Measurements from ENCODE around the gene MDGA2.
"Not testable (repeated sequence)": the region's sequence is repeated elsewhere in the genome, so short reads cannot be mapped to it uniquely, and the experiment has no call there.

MDGA2 gene

GRCh38 chr14:47327336-47327735 lies 348.1 kb downstream of the MDGA2 start:
- TF ChIP-seq ZFX (IDR thresholded peaks at IDR 0.05; ENCODE audit: borderline replicate concordance): no peak
- TF ChIP-seq, protein P1, sequence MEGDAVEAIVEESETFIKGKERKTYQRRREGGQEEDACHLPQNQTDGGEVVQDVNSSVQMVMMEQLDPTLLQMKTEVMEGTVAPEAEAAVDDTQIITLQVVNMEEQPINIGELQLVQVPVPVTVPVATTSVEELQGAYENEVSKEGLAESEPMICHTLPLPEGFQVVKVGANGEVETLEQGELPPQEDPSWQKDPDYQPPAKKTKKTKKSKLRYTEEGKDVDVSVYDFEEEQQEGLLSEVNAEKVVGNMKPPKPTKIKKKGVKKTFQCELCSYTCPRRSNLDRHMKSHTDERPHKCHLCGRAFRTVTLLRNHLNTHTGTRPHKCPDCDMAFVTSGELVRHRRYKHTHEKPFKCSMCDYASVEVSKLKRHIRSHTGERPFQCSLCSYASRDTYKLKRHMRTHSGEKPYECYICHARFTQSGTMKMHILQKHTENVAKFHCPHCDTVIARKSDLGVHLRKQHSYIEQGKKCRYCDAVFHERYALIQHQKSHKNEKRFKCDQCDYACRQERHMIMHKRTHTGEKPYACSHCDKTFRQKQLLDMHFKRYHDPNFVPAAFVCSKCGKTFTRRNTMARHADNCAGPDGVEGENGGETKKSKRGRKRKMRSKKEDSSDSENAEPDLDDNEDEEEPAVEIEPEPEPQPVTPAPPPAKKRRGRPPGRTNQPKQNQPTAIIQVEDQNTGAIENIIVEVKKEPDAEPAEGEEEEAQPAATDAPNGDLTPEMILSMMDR (IDR thresholded peaks at IDR 0.05): no peak
- no peak overlapping the region for H3K27ac ChIP-seq

GRCh38 chr14:47322751-47323150 lies 352.7 kb downstream of the MDGA2 start:
- TF ChIP-seq, protein P1 (IDR thresholded peaks at IDR 0.05): no peak
- TF ChIP-seq ZFX (IDR thresholded peaks at IDR 0.05; ENCODE audit: borderline replicate concordance): no peak

DNA sequence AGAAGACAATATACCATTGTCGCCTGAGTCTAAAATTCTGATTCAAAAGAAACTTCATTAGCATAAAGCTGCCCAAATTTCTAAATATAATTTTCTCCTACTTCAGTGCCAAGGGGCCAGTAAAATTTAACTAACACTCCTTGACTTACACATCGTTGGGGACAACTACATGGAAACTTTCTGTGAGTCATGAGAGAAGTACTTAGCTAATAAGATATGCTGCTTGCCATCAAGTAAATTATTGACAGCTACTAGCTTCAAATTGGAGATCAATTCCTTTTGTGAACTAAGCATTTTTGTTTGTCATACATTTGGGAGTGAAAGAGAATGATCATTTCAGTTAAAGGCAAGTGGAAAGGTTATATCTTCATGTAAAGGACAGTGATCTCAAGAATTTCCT lies 373.3 kb downstream of the MDGA2 start:
- TF ChIP-seq, protein P1 (IDR thresholded peaks at IDR 0.05): no peak
- no peak for TF ChIP-seq ZFX (IDR thresholded peaks at IDR 0.05; ENCODE audit: borderline replicate concordance)
- H3K27ac ChIP-seq: no peak overlapping the region

More at GRCh38 chr14:47322751-47323150, 352.7 kb downstream of the MDGA2 start:
- no peak overlapping the region for H3K27ac ChIP-seq

DNA sequence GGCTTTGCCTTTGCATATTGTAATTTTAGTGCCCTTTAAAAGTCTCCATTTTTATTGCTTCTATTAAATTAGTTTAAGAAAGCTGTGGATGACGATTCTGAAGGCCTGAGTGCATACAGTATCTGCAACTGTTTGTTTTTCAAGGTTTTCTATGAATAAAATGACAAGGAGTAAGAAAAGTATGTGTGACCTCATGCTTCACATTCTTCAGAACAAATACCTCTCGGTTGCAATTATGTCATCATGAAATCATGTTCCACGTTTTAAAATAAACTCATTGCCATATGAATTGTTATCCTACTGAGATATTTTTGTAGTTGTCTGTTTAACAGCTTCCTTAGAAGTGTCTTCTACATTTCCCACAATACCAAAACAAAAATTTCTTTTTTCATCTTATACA lies 374.6 kb downstream of the MDGA2 start:
- no peak overlapping the region for H3K27ac ChIP-seq
- TF ChIP-seq ZFX (IDR thresholded peaks at IDR 0.05; ENCODE audit: borderline replicate concordance): no peak
- TF ChIP-seq, protein P1 (IDR thresholded peaks at IDR 0.05): no peak

- TF ChIP-seq ZFX (IDR thresholded peaks at IDR 0.05; ENCODE audit: borderline replicate concordance): no peak
- TF ChIP-seq, protein P1 (IDR thresholded peaks at IDR 0.05): no peak
- no peak overlapping the region for H3K27ac ChIP-seq
Observed at GRCh38 chr14:47297374-47297773, 378.0 kb downstream of the MDGA2 start.

DNA sequence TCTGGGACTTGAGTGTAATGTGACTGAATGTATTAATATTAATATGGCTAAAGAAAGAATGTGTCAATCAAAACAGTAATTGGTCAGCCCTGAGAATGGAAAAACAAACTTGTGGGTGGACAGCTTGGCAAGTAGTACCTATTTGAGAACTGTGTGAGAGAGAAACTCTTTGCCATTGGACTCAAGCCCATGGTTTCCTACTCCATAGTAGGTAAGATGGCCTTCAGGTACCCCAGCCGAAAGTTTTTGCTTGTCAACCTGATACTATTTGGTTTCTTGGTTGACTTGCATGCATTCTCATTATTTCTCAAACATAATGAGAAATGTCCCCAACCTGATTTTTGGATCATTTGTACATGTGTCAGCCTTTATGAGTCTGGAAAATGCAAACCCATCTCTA lies 391.1 kb downstream of the MDGA2 start:
- TF ChIP-seq, protein P1 (IDR thresholded peaks at IDR 0.05): no peak
- TF ChIP-seq ZFX (IDR thresholded peaks at IDR 0.05; ENCODE audit: borderline replicate concordance): no peak
- no peak overlapping the region for H3K27ac ChIP-seq

DNA sequence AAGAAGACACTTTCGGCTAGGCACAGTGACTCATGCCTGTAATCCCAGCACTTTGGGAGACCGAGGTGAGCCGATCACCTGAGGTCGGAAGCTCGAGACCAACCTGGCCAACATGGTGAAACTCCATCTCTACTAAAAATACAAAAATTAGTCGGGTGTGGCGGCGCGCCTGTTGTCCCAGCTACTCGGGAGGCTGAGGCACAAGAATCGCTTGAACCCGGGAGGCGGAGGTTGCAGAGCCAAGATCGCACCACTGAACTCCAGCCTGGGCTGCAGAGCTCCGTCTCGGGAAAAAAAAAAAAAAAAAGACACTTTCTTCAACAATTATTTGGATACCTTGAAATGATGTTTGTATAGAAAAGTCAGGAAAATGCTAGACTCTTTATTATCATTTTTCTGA lies 393.6 kb downstream of the MDGA2 start:
- not testable (repeated sequence) for H3K27ac ChIP-seq

- no peak for TF ChIP-seq ZFX (IDR thresholded peaks at IDR 0.05; ENCODE audit: borderline replicate concordance)
- TF ChIP-seq, protein P1 (IDR thresholded peaks at IDR 0.05): peak; percentile 95
- no peak overlapping the region for H3K27ac ChIP-seq
Observed at GRCh38 chr14:47278233-47278842, 397.1 kb downstream of the MDGA2 start.
